Activated naive CD4-positive, alpha-beta T cell treated with anti-CD3 and anti-CD28 coated beads, Interleukin-2, amount 50 U/mL, for 16 hours (primary cell): ENCODE data around the gene USP51.
"Not testable (repeated sequence)": the region's sequence is repeated elsewhere in the genome, so short reads cannot be mapped to it uniquely, and the experiment has no call there.

ENCODE experiments used
- DNase-seq: peaks from one replicate; pipeline ENCODE4 v3.0.0-alpha.2; 2020

USP51 gene

GRCh38 chrX:55489314-55490009 lies at the start of gene USP51:
Gene USP51 (minus strand): TSS chrX:55489848. CDS start chrX:55488939, 909 bp downstream.
- DNase-seq, result peak; percentile 18

- DNase-seq, result no peak
These were observed 34.8 kb upstream of the USP51 start for GRCh38 chrX:55524487-55524886.

GRCh38 chrX:55523356-55523755 lies 33.7 kb upstream of the USP51 start:
- no peak for DNase-seq

GRCh38 chrX:55522596-55523276 lies 33.1 kb upstream of the USP51 start:
- DNase-seq, result no peak

GRCh38 chrX:55521687-55522086 lies 32.0 kb upstream of the USP51 start:
- DNase-seq, result no peak

GRCh38 chrX:55516794-55517481 lies 27.3 kb upstream of the USP51 start:
- DNase-seq, result not testable (repeated sequence)

- not testable (repeated sequence) for DNase-seq
These were observed 23.5 kb upstream of the USP51 start for GRCh38 chrX:55513045-55513737.

- not testable (repeated sequence) for DNase-seq
These were observed 18.9 kb upstream of the USP51 start for GRCh38 chrX:55508410-55509152.

GRCh38 chrX:55507699-55508098 lies 18.1 kb upstream of the USP51 start:
- not testable (repeated sequence) for DNase-seq

- DNase-seq, result not testable (repeated sequence)
These were observed 17.4 kb upstream of the USP51 start for GRCh38 chrX:55507010-55507409.

GRCh38 chrX:55490974-55491373 lies 1.3 kb upstream of the USP51 start:
- DNase-seq, result no peak

- no peak for DNase-seq
These were observed 473 bp upstream of the USP51 start for GRCh38 chrX:55490121-55490520.

GRCh38 chrX:55488593-55489313 lies 895 bp downstream of the USP51 start:
- peak; percentile 63 for DNase-seq

- no peak for DNase-seq
These were observed 1.5 kb downstream of the USP51 start for GRCh38 chrX:55488006-55488592.

GRCh38 chrX:55487143-55487542 lies 2.5 kb downstream of the USP51 start:
- no peak for DNase-seq

- no peak for DNase-seq
These were observed 2.9 kb downstream of the USP51 start for GRCh38 chrX:55486736-55487135.

- DNase-seq, result no peak
These were observed 4.7 kb downstream of the USP51 start for GRCh38 chrX:55484948-55485347.

- no peak for DNase-seq
These were observed 9.1 kb downstream of the USP51 start for GRCh38 chrX:55480390-55481062.

- not testable (repeated sequence) for DNase-seq
These were observed 9.7 kb downstream of the USP51 start for GRCh38 chrX:55479956-55480355.

GRCh38 chrX:55465791-55466190 lies 23.9 kb downstream of the USP51 start:
- not testable (repeated sequence) for DNase-seq

GRCh38 chrX:55465108-55465507 lies 24.5 kb downstream of the USP51 start:
- DNase-seq, result not testable (repeated sequence)
